Adrenal gland (tissue), 5 donors: Measurements from ENCODE around the gene LRRC4C.

Experiments
- CTCF ChIP-seq, 6 experiments: fragments of 450-650 bp in 4 of 6; fragments of 200-600 bp in 2 of 6; sonication (generic) in 1 of 6; IDR thresholded peaks; 1 replicate in 5 of 6; 2 replicates in 1 of 6; pipeline versions ENCODE4 v1.5.1 to v1.8.0; 2016 to 2021; ENCODE audit warnings: antibody characterized with exemption in 6 of 6, mild to moderate bottlenecking in 2 of 6, moderate library complexity in 1 of 6
- POLR2A ChIP-seq, 2 donors: fragments of 450-650 bp; IDR thresholded peaks; one replicate each; pipeline ENCODE4 v1.6.1; 2017; ENCODE audit warnings: antibody characterized with exemption in 2 of 2, mild to moderate bottlenecking in 2 of 2, moderate library complexity in 1 of 2
- donor health status: DM: no; HTN: no; CAD: no.

GRCh38 chr11:41146326-41146725, 313.1 kb downstream of the LRRC4C start:
- TF ChIP-seq CTCF (IDR thresholded peaks at IDR 0.05) (no peak), POLR2A (IDR thresholded peaks at IDR 0.05) (no peak)
